Measurements from ENCODE around the gene ABI3BP.

ABI3BP gene

GRCh38 chr3:100936931-100937330 lies 56.3 kb downstream of the ABI3BP start:
- TF ChIP-seq CTCF (IDR thresholded peaks at IDR 0.05; ENCODE audit: control insufficient read depth, insufficient read depth, low read depth, low read length, missing control alignments): no peak
- no peak for DNase-seq (ENCODE audit: low read depth)
- H3K4me3 ChIP-seq (ENCODE audit: control insufficient read depth, low read depth, low read length): no peak overlapping the region

GRCh38 chr3:100932491-100932890 lies 60.7 kb downstream of the ABI3BP start:
- no peak for TF ChIP-seq CTCF (IDR thresholded peaks at IDR 0.05; ENCODE audit: control insufficient read depth, insufficient read depth, low read depth, low read length, missing control alignments)
- no peak overlapping the region for H3K4me3 ChIP-seq (ENCODE audit: control insufficient read depth, low read depth, low read length)
- no peak for DNase-seq (ENCODE audit: low read depth)

- H3K4me3 ChIP-seq (ENCODE audit: control insufficient read depth, low read depth, low read length): no peak overlapping the region
- no peak for TF ChIP-seq CTCF (IDR thresholded peaks at IDR 0.05; ENCODE audit: control insufficient read depth, insufficient read depth, low read depth, low read length, missing control alignments)
- peak; percentile 88 for DNase-seq (ENCODE audit: low read depth)
Measured at GRCh38 chr3:100928638-100929428, 64.4 kb downstream of the ABI3BP start.

- DNase-seq (ENCODE audit: low read depth): peak; percentile 13
- no peak for TF ChIP-seq CTCF (IDR thresholded peaks at IDR 0.05; ENCODE audit: control insufficient read depth, insufficient read depth, low read depth, low read length, missing control alignments)
- no peak overlapping the region for H3K4me3 ChIP-seq (ENCODE audit: control insufficient read depth, low read depth, low read length)
Measured at GRCh38 chr3:100927775-100928174, 65.4 kb downstream of the ABI3BP start.

- peak; percentile 34 for DNase-seq (ENCODE audit: low read depth)
- H3K4me3 ChIP-seq (ENCODE audit: control insufficient read depth, low read depth, low read length): no peak overlapping the region
- TF ChIP-seq CTCF (IDR thresholded peaks at IDR 0.05; ENCODE audit: control insufficient read depth, insufficient read depth, low read depth, low read length, missing control alignments): no peak
Measured at GRCh38 chr3:100915706-100916495, 77.3 kb downstream of the ABI3BP start.

- DNase-seq (ENCODE audit: low read depth): no peak
- TF ChIP-seq CTCF (IDR thresholded peaks at IDR 0.05; ENCODE audit: control insufficient read depth, insufficient read depth, low read depth, low read length, missing control alignments): no peak
- no peak overlapping the region for H3K4me3 ChIP-seq (ENCODE audit: control insufficient read depth, low read depth, low read length)
Measured at GRCh38 chr3:100913870-100914648, 79.2 kb downstream of the ABI3BP start.
